ENCODE results near the gene LPP.

DNA sequence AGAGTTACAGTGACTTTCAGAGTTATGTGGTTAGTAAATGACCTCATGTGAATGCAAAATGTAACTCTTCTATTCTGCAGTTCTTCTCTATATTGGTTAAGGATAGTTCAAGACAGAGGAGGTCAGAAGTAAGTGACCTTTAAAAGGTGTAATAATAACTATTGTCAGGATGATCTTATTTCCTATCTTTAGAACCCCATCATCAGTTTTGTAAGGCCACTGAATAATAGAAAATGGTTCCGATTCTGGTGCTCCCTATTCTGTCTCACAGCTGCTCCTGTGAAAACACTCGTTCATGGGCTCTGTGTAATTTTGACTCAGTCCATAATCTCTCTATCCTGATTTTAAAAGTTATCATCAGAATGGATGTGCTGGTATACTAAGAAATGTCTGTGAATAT lies 463.3 kb downstream of the LPP start:
- TF ChIP-seq, protein P1, sequence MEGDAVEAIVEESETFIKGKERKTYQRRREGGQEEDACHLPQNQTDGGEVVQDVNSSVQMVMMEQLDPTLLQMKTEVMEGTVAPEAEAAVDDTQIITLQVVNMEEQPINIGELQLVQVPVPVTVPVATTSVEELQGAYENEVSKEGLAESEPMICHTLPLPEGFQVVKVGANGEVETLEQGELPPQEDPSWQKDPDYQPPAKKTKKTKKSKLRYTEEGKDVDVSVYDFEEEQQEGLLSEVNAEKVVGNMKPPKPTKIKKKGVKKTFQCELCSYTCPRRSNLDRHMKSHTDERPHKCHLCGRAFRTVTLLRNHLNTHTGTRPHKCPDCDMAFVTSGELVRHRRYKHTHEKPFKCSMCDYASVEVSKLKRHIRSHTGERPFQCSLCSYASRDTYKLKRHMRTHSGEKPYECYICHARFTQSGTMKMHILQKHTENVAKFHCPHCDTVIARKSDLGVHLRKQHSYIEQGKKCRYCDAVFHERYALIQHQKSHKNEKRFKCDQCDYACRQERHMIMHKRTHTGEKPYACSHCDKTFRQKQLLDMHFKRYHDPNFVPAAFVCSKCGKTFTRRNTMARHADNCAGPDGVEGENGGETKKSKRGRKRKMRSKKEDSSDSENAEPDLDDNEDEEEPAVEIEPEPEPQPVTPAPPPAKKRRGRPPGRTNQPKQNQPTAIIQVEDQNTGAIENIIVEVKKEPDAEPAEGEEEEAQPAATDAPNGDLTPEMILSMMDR (optimal IDR thresholded peaks at IDR 0.05 in 1 of 3, IDR thresholded peaks at IDR 0.05 in 1 of 3, conservative IDR thresholded peaks at IDR 0.05 in 1 of 3; ENCODE audit: extremely low read depth in 1 of 3, insufficient read depth in 2 of 3, low read length in 3 of 3): no peak
- TF ChIP-seq EZH2 (IDR thresholded peaks at IDR 0.05; ENCODE audit: low read length): no peak

Measured in keratinocyte (primary cell).